ENCODE data around the gene ORC5.

GRCh38 chr7:104175361-104175984 is 32.3 kb downstream of the ORC5 start:
- TF ChIP-seq, protein P1, sequence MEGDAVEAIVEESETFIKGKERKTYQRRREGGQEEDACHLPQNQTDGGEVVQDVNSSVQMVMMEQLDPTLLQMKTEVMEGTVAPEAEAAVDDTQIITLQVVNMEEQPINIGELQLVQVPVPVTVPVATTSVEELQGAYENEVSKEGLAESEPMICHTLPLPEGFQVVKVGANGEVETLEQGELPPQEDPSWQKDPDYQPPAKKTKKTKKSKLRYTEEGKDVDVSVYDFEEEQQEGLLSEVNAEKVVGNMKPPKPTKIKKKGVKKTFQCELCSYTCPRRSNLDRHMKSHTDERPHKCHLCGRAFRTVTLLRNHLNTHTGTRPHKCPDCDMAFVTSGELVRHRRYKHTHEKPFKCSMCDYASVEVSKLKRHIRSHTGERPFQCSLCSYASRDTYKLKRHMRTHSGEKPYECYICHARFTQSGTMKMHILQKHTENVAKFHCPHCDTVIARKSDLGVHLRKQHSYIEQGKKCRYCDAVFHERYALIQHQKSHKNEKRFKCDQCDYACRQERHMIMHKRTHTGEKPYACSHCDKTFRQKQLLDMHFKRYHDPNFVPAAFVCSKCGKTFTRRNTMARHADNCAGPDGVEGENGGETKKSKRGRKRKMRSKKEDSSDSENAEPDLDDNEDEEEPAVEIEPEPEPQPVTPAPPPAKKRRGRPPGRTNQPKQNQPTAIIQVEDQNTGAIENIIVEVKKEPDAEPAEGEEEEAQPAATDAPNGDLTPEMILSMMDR (conservative IDR thresholded peaks at IDR 0.05; ENCODE audit: low read length): no peak
- no peak for TF ChIP-seq EZH2phosphoT487 (IDR thresholded peaks at IDR 0.05; ENCODE audit: borderline replicate concordance, low read depth, low read length)

Measured in OCI-LY7 (cell line).